Stomach (tissue), 4 donors: ENCODE results near the gene DNAJB1.

Source experiments
- POLR2AphosphoS5 ChIP-seq, 3 donors: sonication (generic); formaldehyde crosslinking; IDR thresholded peaks; one replicate each; pipeline ENCODE4 v1.6.1; 2016; ENCODE audit warnings: antibody characterized with exemption in 3 of 3
- TF ChIP-seq, protein P1 (sequence below), 7 experiments: fragments of 450-650 bp in 4 of 7; fragments of 200-600 bp in 3 of 7; sonication (generic) in 3 of 7; IDR thresholded peaks; one replicate each; pipeline ENCODE4 v1.5.1; 2016 to 2019; ENCODE audit warnings: antibody characterized with exemption in 7 of 7, control low read depth in 2 of 7, mild to moderate bottlenecking in 1 of 7

DNA sequence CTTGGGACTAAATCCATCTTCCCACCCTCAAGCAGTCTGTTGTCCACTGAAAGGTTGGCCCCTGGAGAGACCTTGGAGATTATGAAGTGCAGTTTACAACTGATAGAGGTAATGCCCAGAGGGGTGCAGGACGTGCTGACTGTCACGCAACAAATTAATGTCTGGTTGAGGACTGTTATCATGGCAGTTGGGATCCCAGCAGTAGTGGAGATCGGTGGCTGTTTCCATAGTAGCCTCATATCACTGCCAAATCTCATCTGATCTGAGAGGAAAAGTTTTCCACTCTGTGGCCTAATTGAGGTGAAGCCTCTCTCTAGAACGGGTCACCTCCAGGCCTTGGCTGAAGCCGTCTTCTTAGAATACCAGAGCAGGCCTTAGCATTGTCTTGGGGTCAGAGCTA lies 15.3 kb upstream of the DNAJB1 start:
- TF ChIP-seq, protein P1, sequence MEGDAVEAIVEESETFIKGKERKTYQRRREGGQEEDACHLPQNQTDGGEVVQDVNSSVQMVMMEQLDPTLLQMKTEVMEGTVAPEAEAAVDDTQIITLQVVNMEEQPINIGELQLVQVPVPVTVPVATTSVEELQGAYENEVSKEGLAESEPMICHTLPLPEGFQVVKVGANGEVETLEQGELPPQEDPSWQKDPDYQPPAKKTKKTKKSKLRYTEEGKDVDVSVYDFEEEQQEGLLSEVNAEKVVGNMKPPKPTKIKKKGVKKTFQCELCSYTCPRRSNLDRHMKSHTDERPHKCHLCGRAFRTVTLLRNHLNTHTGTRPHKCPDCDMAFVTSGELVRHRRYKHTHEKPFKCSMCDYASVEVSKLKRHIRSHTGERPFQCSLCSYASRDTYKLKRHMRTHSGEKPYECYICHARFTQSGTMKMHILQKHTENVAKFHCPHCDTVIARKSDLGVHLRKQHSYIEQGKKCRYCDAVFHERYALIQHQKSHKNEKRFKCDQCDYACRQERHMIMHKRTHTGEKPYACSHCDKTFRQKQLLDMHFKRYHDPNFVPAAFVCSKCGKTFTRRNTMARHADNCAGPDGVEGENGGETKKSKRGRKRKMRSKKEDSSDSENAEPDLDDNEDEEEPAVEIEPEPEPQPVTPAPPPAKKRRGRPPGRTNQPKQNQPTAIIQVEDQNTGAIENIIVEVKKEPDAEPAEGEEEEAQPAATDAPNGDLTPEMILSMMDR (IDR thresholded peaks at IDR 0.05), result no peak
- TF ChIP-seq POLR2AphosphoS5 (IDR thresholded peaks at IDR 0.05), result no peak
